ENCODE measurements around the gene ELAC2.

DNA sequence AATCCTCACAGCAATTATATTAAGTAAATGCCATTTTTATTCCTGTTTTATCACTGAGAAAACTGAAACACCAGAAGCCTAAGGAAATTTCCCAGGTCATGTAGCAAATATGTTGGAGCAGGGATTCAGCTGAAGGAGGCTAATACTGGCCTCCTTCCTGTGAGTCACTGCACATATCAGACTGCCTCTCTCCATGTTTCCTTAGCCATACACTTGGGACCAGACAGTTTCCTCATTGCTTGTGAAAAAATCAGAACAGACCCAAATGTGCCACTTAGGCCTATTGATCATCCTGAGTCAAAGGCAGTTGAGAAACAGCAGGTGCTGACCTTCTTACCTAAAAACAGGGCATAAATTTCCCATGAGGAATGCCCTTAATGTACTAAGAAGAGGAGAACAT lies 18.9 kb upstream of the ELAC2 start:
- TF ChIP-seq, protein P1, sequence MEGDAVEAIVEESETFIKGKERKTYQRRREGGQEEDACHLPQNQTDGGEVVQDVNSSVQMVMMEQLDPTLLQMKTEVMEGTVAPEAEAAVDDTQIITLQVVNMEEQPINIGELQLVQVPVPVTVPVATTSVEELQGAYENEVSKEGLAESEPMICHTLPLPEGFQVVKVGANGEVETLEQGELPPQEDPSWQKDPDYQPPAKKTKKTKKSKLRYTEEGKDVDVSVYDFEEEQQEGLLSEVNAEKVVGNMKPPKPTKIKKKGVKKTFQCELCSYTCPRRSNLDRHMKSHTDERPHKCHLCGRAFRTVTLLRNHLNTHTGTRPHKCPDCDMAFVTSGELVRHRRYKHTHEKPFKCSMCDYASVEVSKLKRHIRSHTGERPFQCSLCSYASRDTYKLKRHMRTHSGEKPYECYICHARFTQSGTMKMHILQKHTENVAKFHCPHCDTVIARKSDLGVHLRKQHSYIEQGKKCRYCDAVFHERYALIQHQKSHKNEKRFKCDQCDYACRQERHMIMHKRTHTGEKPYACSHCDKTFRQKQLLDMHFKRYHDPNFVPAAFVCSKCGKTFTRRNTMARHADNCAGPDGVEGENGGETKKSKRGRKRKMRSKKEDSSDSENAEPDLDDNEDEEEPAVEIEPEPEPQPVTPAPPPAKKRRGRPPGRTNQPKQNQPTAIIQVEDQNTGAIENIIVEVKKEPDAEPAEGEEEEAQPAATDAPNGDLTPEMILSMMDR (conservative IDR thresholded peaks at IDR 0.05; ENCODE audit: low read length), result no peak
- no peak for TF ChIP-seq EZH2phosphoT487 (IDR thresholded peaks at IDR 0.05; ENCODE audit: borderline replicate concordance)

All from Loucy (cell line).